Rectal smooth muscle tissue (tissue), 1 donor: Measurements from ENCODE around the gene TTYH1.

Experiments used
- H3K27ac ChIP-seq: one replicate; pipeline ENCODE4 v1.7.0; 2013; ENCODE audit warnings: low read depth, low read length, inconsistent platforms
- H3K27me3 ChIP-seq: one replicate; pipeline ENCODE4 v1.7.0; 2013; ENCODE audit warnings: low read length; ENCODE audit not compliant: control insufficient read depth, insufficient read depth
- H3K36me3 ChIP-seq: one replicate; pipeline ENCODE4 v1.7.0; 2013; ENCODE audit warnings: low read length; ENCODE audit not compliant: control insufficient read depth, insufficient read depth
- H3K4me1 ChIP-seq: one replicate; pipeline ENCODE4 v1.7.0; 2013; ENCODE audit warnings: low read length; ENCODE audit not compliant: control insufficient read depth, insufficient read depth
- H3K4me3 ChIP-seq: one replicate; pipeline ENCODE4 v1.7.0; 2013; ENCODE audit warnings: low read length
- H3K9ac ChIP-seq: one replicate; pipeline ENCODE4 v1.7.0; 2013; ENCODE audit warnings: low read length

Gene TTYH1

GRCh38 chr19:54477650-54478049, 62.4 kb downstream of the TTYH1 start:
- no peaks in the 10 kb centered on the region for H3K4me1 ChIP-seq
- H3K9ac ChIP-seq, result no peak overlapping the region
- H3K4me3 ChIP-seq, result no peak overlapping the region
- H3K27me3 ChIP-seq, result no peaks in the 10 kb centered on the region
- H3K27ac ChIP-seq, result no peak overlapping the region
- H3K36me3 ChIP-seq, result no peaks in the 10 kb centered on the region

- H3K4me1 ChIP-seq, result no peaks in the 10 kb centered on the region
- no peaks in the 10 kb centered on the region for H3K27me3 ChIP-seq
- no peak overlapping the region for H3K9ac ChIP-seq
- no peak overlapping the region for H3K4me3 ChIP-seq
- H3K27ac ChIP-seq, result no peak overlapping the region
- no peaks in the 10 kb centered on the region for H3K36me3 ChIP-seq
Observed at GRCh38 chr19:54478677-54479266, 63.5 kb downstream of the TTYH1 start.

- no peak overlapping the region for H3K4me3 ChIP-seq
- no peaks in the 10 kb centered on the region for H3K4me1 ChIP-seq
- no peak overlapping the region for H3K9ac ChIP-seq
- no peaks in the 10 kb centered on the region for H3K36me3 ChIP-seq
- no peaks in the 10 kb centered on the region for H3K27me3 ChIP-seq
- no peak overlapping the region for H3K27ac ChIP-seq
Observed at GRCh38 chr19:54480051-54480450, 64.8 kb downstream of the TTYH1 start.

GRCh38 chr19:54481326-54481930, 66.2 kb downstream of the TTYH1 start:
- no peak overlapping the region for H3K4me3 ChIP-seq
- H3K4me1 ChIP-seq, result no peaks in the 10 kb centered on the region
- H3K9ac ChIP-seq, result no peak overlapping the region
- H3K27me3 ChIP-seq, result no peaks in the 10 kb centered on the region
- H3K36me3 ChIP-seq, result no peaks in the 10 kb centered on the region
- no peak overlapping the region for H3K27ac ChIP-seq

- no peaks in the 10 kb centered on the region for H3K4me1 ChIP-seq
Observed at GRCh38 chr19:54482889-54483288, 67.6 kb downstream of the TTYH1 start.

DNA sequence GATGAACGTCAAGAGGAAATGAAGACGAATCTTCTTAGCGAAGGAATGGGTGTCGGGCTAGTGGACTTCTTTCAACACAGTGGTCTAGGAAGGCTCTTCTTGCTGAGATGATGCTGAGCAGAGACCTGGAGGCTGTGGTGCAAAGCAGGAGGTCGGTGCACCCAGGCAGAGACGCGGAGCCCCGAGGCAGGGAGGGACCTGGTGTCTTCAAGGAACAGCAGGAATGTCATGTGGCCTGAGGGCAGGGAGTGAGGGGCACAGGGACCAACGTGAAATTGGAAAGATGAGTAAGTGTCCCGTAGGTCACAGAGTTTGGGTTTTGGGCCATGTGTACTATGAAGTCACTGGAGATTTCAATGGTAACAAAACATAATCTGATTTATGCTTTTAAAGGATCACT, 69.2 kb downstream of the TTYH1 start:
- no peak overlapping the region for H3K27ac ChIP-seq
- H3K27me3 ChIP-seq, result no peaks in the 10 kb centered on the region

More at GRCh38 chr19:54482889-54483288, 67.6 kb downstream of the TTYH1 start:
- Histone ChIP-seq H3K27me3 (no peaks in the 10 kb centered on the region), H3K36me3 (no peaks in the 10 kb centered on the region), H3K4me3 (no peak overlapping the region), H3K9ac (no peak overlapping the region), H3K27ac (no peak overlapping the region)

DNA sequence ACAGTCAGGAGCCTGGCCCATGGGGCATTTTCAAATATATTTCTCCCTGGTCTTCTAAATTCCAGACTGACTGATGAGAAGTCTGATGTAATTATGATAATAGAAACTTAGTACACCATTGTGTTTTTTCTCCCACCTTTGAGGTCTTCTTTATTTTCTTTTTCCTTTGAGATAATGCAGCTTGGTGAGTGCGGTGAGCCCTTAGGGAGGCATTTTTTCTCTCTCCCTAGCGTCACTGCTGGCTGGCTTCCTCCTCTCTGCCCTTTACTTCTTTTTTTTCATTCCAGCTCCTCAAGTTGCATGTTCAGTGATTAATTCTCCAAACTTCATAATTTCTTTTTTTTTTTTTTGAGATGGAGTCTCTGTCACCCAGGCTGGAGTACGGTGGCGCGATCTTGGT, 70.6 kb downstream of the TTYH1 start:
- H3K27ac ChIP-seq, result no peak overlapping the region
- H3K36me3 ChIP-seq, result no peaks in the 10 kb centered on the region
- no peak overlapping the region for H3K4me3 ChIP-seq
- no peak overlapping the region for H3K9ac ChIP-seq
- H3K27me3 ChIP-seq, result no peaks in the 10 kb centered on the region
- H3K4me1 ChIP-seq, result no peaks in the 10 kb centered on the region

More for the DNA sequence above, 69.2 kb downstream of the TTYH1 start:
- H3K36me3 ChIP-seq, result no peaks in the 10 kb centered on the region
- H3K9ac ChIP-seq, result no peak overlapping the region
- no peaks in the 10 kb centered on the region for H3K4me1 ChIP-seq
- H3K4me3 ChIP-seq, result no peak overlapping the region
